IMR-90 (cell line): ENCODE measurements around the gene SLC1A5. TPM values are rescaled to one million over a fixed set of nuclear protein-coding genes. Genes with fewer than 3 reads are reported as not detected.

ENCODE experiments used
- ATAC-seq: fragments of 200-7000 bp; cut with Tn5 transposase; 2 replicates; pipeline ENCODE4 v1.9.1; 2020; ENCODE audit warnings: low read depth, mild to moderate bottlenecking, moderate library complexity
- BruUV-seq: library from RNA; stranded (reverse); fragments of 400-500 nt; replicated peaks from 2 replicates; lab custom pipeline; 2021; lab: Mats Ljungman, UMichigan
- CTCF ChIA-PET: fragments of 300-600 bp; formaldehyde crosslinking; extraction: SDS; loops from one replicate; lab custom pipeline; 2021; ENCODE audit warnings: antibody characterized with exemption; lab: Yijun Ruan, JAX
- POLR2A ChIA-PET: fragments of 300-600 bp; sonication (Branson Sonifier 250); formaldehyde crosslinking; loops from one replicate; lab custom pipeline; 2022; ENCODE audit warnings: antibody characterized with exemption; ENCODE audit not compliant: unreplicated experiment; lab: Charles Lee
- DNase-seq: peaks from one replicate; pipeline ENCODE4 v3.0.0; 2013
- H2AFZ ChIP-seq: replicated peaks from 2 replicates; pipeline ENCODE3; 2013; ENCODE audit warnings: low read length, mild to moderate bottlenecking; ENCODE audit not compliant: poor library complexity
- H2AK5ac ChIP-seq: 2 replicates; pipeline ENCODE4 v1.6.1; 2013; ENCODE audit warnings: low read depth, low read length, inconsistent platforms
- H2AK9ac ChIP-seq: replicated peaks from 2 replicates; pipeline ENCODE3; 2013; ENCODE audit warnings: mild to moderate bottlenecking, low read depth, low read length, moderate library complexity; ENCODE audit not compliant: poor library complexity
- H2BK120ac ChIP-seq: 2 replicates; pipeline ENCODE4 v1.6.1; 2013; ENCODE audit warnings: low read depth, low read length, inconsistent platforms
- H2BK15ac ChIP-seq: 3 replicates; pipeline ENCODE4 v1.6.1; 2013; ENCODE audit warnings: low read depth, low read length, inconsistent platforms
- H2BK20ac ChIP-seq: 2 replicates; pipeline ENCODE4 v1.6.1; 2013; ENCODE audit warnings: low read depth, mild to moderate bottlenecking, inconsistent platforms, low read length, moderate library complexity
- H2BK5ac ChIP-seq: 2 replicates; pipeline ENCODE4 v1.6.1; 2013; ENCODE audit warnings: mild to moderate bottlenecking, low read depth, low read length, inconsistent platforms; ENCODE audit not compliant: poor library complexity, severe bottlenecking
- H3K14ac ChIP-seq: replicated peaks from 2 replicates; pipeline ENCODE4 v1.6.1; 2013; ENCODE audit warnings: low read depth, low read length, inconsistent platforms
- H3K18ac ChIP-seq: 2 replicates; pipeline ENCODE4 v1.6.1; 2013; ENCODE audit warnings: low read depth, low read length, control low read depth
- H3K23ac ChIP-seq: 2 replicates; pipeline ENCODE4 v1.6.1; 2013; ENCODE audit warnings: low read depth, low read length, inconsistent platforms
- H3K27ac ChIP-seq: 2 replicates; pipeline ENCODE4 v1.5.1; 2013; ENCODE audit warnings: mild to moderate bottlenecking, control low read depth, low read length; ENCODE audit not compliant: insufficient read depth
- H3K27me3 ChIP-seq: 2 replicates; pipeline ENCODE4 v1.6.1; 2013; ENCODE audit warnings: low read length; ENCODE audit not compliant: control insufficient read depth, insufficient read depth
- H3K36me3 ChIP-seq: 2 replicates; pipeline ENCODE4 v1.6.1; 2013; ENCODE audit warnings: low read length, mixed read lengths; ENCODE audit not compliant: control insufficient read depth, insufficient read depth
- H3K4ac ChIP-seq: 2 replicates; pipeline ENCODE4 v1.6.1; 2013; ENCODE audit warnings: low read depth, low read length, inconsistent platforms
- H3K4me1 ChIP-seq: 2 replicates; pipeline ENCODE4 v1.6.1; 2013; ENCODE audit warnings: low read length, mixed read lengths; ENCODE audit not compliant: control insufficient read depth, insufficient read depth
- H3K4me2 ChIP-seq: 2 replicates; pipeline ENCODE4 v1.6.1; 2013; ENCODE audit warnings: low read depth, mild to moderate bottlenecking, control low read depth, low read length, moderate library complexity
- H3K4me3 ChIP-seq: 2 replicates; pipeline ENCODE4 v1.5.1; 2013; ENCODE audit warnings: low read depth, mild to moderate bottlenecking, control low read depth, low read length, moderate library complexity; ENCODE audit not compliant: insufficient read depth
- H3K56ac ChIP-seq: 2 replicates; pipeline ENCODE4 v1.6.1; 2013; ENCODE audit warnings: low read length, inconsistent platforms; ENCODE audit not compliant: insufficient read depth; ENCODE audit errors: extremely low read depth
- H3K79me1 ChIP-seq, 2 experiments: 2 replicates each; pipeline ENCODE4 v1.6.1; 2013; ENCODE audit warnings: low read length in 2 of 2, inconsistent platforms in 1 of 2, low read depth in 1 of 2
- H3K9ac ChIP-seq: 2 replicates; pipeline ENCODE4 v1.6.1; 2013; ENCODE audit warnings: low read depth, low read length, control low read depth
- H3K9me1 ChIP-seq: 2 replicates; pipeline ENCODE4 v1.6.1; 2013; ENCODE audit warnings: low read length, inconsistent platforms; ENCODE audit not compliant: insufficient read depth
- H3K9me3 ChIP-seq: 2 replicates; pipeline ENCODE4 v1.6.1; 2013; ENCODE audit warnings: low read length; ENCODE audit not compliant: control insufficient read depth, insufficient read depth
- H4K20me1 ChIP-seq: 2 replicates; pipeline ENCODE4 v1.6.1; 2013; ENCODE audit warnings: low read length, inconsistent platforms; ENCODE audit not compliant: insufficient read depth
- H4K5ac ChIP-seq: 2 replicates; pipeline ENCODE4 v1.6.1; 2013; ENCODE audit warnings: mild to moderate bottlenecking, low read depth, low read length, control low read depth
- H4K8ac ChIP-seq, 2 experiments: 2 replicates each; pipeline ENCODE4 v1.6.1; 2013; ENCODE audit warnings: low read depth in 2 of 2, low read length in 2 of 2, control low read depth in 1 of 2, inconsistent platforms in 1 of 2
- H4K91ac ChIP-seq: 2 replicates; pipeline ENCODE4 v1.6.1; 2013; ENCODE audit warnings: low read depth, low read length, inconsistent platforms; ENCODE audit not compliant: insufficient read depth
- BHLHE40 ChIP-seq: fragments of 150-350 bp; IDR thresholded peaks from 2 replicates; pipeline ENCODE4 v1.6.1; 2016; ENCODE audit warnings: mild to moderate bottlenecking, low read depth, low read length
- CEBPB ChIP-seq: IDR thresholded peaks from 2 replicates; pipeline ENCODE4 v1.6.1; 2012; ENCODE audit warnings: low read depth, low read length, improper control_type of control experiment
- CHD1 ChIP-seq: IDR thresholded peaks from 2 replicates; pipeline ENCODE4 v1.6.1; 2012; ENCODE audit warnings: low read depth, low read length, improper control_type of control experiment
- FOS ChIP-seq: fragments of 150-350 bp; IDR thresholded peaks from 2 replicates; pipeline ENCODE4 v1.6.1; 2016; ENCODE audit warnings: low read depth, low read length
- MAFK ChIP-seq: IDR thresholded peaks from 2 replicates; pipeline ENCODE4 v1.6.1; 2012; ENCODE audit warnings: low read depth, low read length, improper control_type of control experiment
- MAZ ChIP-seq: IDR thresholded peaks from 2 replicates; pipeline ENCODE4 v1.6.1; 2012; ENCODE audit warnings: low read depth, mild to moderate bottlenecking, low read length, improper control_type of control experiment, moderate library complexity, borderline replicate concordance
- MXI1 ChIP-seq: IDR thresholded peaks from 2 replicates; pipeline ENCODE4 v1.6.1; 2012; ENCODE audit warnings: low read depth, mild to moderate bottlenecking, low read length, moderate library complexity, borderline replicate concordance
- NFE2L2 ChIP-seq: fragments of 150-350 bp; IDR thresholded peaks from 2 replicates; pipeline ENCODE4 v1.6.1; 2016; ENCODE audit warnings: low read depth, mild to moderate bottlenecking, low read length
- POLR2A ChIP-seq: IDR thresholded peaks from 2 replicates; pipeline ENCODE4 v1.6.1; 2012; ENCODE audit warnings: mild to moderate bottlenecking, low read depth, low read length
- RAD21 ChIP-seq: IDR thresholded peaks from 2 replicates; pipeline ENCODE4 v1.6.1; 2012; ENCODE audit warnings: low read length, improper control_type of control experiment
- RCOR1 ChIP-seq: IDR thresholded peaks from 2 replicates; pipeline ENCODE4 v1.6.1; 2012; ENCODE audit warnings: mild to moderate bottlenecking, low read length, improper control_type of control experiment; ENCODE audit not compliant: insufficient replicate concordance
- RFX5 ChIP-seq: IDR thresholded peaks from 2 replicates; pipeline ENCODE4 v1.8.0; 2012; ENCODE audit warnings: low read depth, mild to moderate bottlenecking, low read length, moderate library complexity
- SMC3 ChIP-seq: fragments of 150-350 bp; IDR thresholded peaks from 2 replicates; pipeline ENCODE4 v1.6.1; 2016; ENCODE audit warnings: low read depth, mild to moderate bottlenecking, antibody characterized with exemption, low read length, moderate library complexity
- WGBS, 2 experiments: methylation state at CpG; one replicate each; pipeline versions ENCODE4 v1.1.5 to v1.1.7; 2013; ENCODE audit warnings: missing lambda C conversion rate in 2 of 2; ENCODE audit not compliant: insufficient read length in 1 of 2; ENCODE audit errors: extremely low coverage in 2 of 2; 5-methylcytosine and 5-hydroxymethylcytosine counted together
- dilution Hi-C: fragments of 300-500 bp; cut with HindIII; formaldehyde crosslinking; loops from one replicate; pipeline ENCODE4 v1.14.3; 2018; ENCODE audit warnings: low sequenced_read_pairs; ENCODE audit not compliant: unreplicated experiment
- in situ Hi-C: fragments of 300-500 bp; cut with MboI; formaldehyde crosslinking; loops from 3 replicates; pipeline ENCODE4 v1.14.3; 2019; ENCODE audit warnings: low sequenced_read_pairs, inconsistent platforms, mixed read lengths
- intact Hi-C: fragments of 100-400 bp; cut with micrococcal nuclease; formaldehyde crosslinking; loops from 2 replicates; pipeline ENCODE4 v1.10.0; 2022
- polyA plus RNA-seq, 3 experiments: library from polyadenylated mRNA; depleted of rRNA; stranded (reverse); fragments of >200 nt; gene quantifications; 2 replicates each; pipeline ENCODE4 v1.2.3, GENCODE V29; 2012; ENCODE audit warnings: low replicate concordance in 1 of 3
- total RNA-seq: library from RNA; depleted of rRNA; stranded (reverse); fragments of >200 nt; gene quantifications from 2 replicates; pipeline ENCODE4 v1.2.3, GENCODE V29; 2012
- TF ChIP-seq, protein P1 (sequence below): conservative IDR thresholded peaks from 2 replicates; pipeline ENCODE4 v1.5.1; 2012; ENCODE audit warnings: mild to moderate bottlenecking, low read depth, low read length, improper control_type of control experiment
- TF ChIP-seq, protein P2 (sequence below): fragments of 150-350 bp; IDR thresholded peaks from 2 replicates; pipeline ENCODE4 v1.6.1; 2017; ENCODE audit warnings: mild to moderate bottlenecking, antibody characterized with exemption, low read length, low read depth
- TF ChIP-seq, protein P3 (sequence below): fragments of 150-350 bp; IDR thresholded peaks from 2 replicates; pipeline ENCODE4 v1.6.1; 2016; ENCODE audit warnings: low read depth, mild to moderate bottlenecking, low read length, moderate library complexity, borderline replicate concordance

The SLC1A5 gene
- total and polyA plus RNA-seq, 2 of the 4 experiments (the other 2 are of a cell fraction) = 142 to 171 TPM

DNA sequence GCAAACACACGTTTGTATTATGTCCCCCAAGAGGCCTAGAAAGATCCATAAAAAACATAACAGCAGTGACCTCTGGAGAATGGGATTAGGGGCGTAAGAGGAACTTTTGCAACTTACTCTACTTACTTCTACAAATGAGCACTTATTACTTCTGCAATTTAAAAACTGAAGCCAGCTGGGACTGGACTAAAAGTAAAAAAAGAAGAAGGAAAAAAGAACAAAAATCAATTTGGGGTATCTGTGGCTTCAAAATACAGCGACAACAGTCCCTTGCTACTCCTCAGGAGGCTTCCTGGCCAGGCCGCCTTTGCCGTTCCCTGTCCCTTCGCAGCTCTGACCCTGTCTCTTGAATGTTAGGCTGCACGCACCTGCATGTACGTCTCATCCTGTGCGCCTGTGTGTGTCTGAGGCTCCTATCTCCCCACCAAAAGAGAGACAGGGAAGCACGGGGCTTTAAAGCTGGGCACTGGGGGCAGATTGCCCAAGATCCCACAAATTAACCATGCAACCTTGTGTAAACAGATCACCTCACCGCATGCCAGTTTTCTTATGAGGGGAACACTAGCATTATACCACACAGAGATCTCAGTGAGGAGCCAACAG lies 54.6 kb downstream of the SLC1A5 start:
- H4K5ac ChIP-seq = no peak overlapping the region
- H3K4me2 ChIP-seq = no peak overlapping the region
- H3K27me3 ChIP-seq = no peaks in the 10 kb centered on the region
- dilution Hi-C loops = no loop called here
- no peak overlapping the region for H3K27ac ChIP-seq
- H3K23ac ChIP-seq = no peak overlapping the region
- no peak overlapping the region for H3K56ac ChIP-seq
- H4K20me1 ChIP-seq = peaks cover 85% of the 10 kb centered on the region
- H3K4me3 ChIP-seq = no peak overlapping the region
- no peak overlapping the region for H2AK5ac ChIP-seq
- no peak overlapping the region for H4K91ac ChIP-seq
- no peak overlapping the region for H3K18ac ChIP-seq
- H3K9me1 ChIP-seq = peaks cover 29% of the 10 kb centered on the region
- no peak overlapping the region for H3K14ac ChIP-seq
- H3K9me3 ChIP-seq = no peaks in the 10 kb centered on the region
- H2AK9ac ChIP-seq = no peak overlapping the region
- BruUV-seq = TSS peak; percentile 42
- TF ChIP-seq NFE2L2 = no peak
- no peak for TF ChIP-seq FOS
- no peak for TF ChIP-seq POLR2A
- TF ChIP-seq MAZ = no peak
- TF ChIP-seq CHD1 = no peak
- TF ChIP-seq BHLHE40 = no peak
- TF ChIP-seq RFX5 = no peak
- no peak for TF ChIP-seq CEBPB
- TF ChIP-seq, protein P1, sequence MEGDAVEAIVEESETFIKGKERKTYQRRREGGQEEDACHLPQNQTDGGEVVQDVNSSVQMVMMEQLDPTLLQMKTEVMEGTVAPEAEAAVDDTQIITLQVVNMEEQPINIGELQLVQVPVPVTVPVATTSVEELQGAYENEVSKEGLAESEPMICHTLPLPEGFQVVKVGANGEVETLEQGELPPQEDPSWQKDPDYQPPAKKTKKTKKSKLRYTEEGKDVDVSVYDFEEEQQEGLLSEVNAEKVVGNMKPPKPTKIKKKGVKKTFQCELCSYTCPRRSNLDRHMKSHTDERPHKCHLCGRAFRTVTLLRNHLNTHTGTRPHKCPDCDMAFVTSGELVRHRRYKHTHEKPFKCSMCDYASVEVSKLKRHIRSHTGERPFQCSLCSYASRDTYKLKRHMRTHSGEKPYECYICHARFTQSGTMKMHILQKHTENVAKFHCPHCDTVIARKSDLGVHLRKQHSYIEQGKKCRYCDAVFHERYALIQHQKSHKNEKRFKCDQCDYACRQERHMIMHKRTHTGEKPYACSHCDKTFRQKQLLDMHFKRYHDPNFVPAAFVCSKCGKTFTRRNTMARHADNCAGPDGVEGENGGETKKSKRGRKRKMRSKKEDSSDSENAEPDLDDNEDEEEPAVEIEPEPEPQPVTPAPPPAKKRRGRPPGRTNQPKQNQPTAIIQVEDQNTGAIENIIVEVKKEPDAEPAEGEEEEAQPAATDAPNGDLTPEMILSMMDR = no peak
- no peak for TF ChIP-seq SMC3
- TF ChIP-seq, protein P2, sequence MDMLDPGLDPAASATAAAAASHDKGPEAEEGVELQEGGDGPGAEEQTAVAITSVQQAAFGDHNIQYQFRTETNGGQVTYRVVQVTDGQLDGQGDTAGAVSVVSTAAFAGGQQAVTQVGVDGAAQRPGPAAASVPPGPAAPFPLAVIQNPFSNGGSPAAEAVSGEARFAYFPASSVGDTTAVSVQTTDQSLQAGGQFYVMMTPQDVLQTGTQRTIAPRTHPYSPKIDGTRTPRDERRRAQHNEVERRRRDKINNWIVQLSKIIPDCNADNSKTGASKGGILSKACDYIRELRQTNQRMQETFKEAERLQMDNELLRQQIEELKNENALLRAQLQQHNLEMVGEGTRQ = no peak
- TF ChIP-seq MAFK = no peak
- TF ChIP-seq RAD21 = no peak
- TF ChIP-seq RCOR1 = no peak
- TF ChIP-seq, protein P3, sequence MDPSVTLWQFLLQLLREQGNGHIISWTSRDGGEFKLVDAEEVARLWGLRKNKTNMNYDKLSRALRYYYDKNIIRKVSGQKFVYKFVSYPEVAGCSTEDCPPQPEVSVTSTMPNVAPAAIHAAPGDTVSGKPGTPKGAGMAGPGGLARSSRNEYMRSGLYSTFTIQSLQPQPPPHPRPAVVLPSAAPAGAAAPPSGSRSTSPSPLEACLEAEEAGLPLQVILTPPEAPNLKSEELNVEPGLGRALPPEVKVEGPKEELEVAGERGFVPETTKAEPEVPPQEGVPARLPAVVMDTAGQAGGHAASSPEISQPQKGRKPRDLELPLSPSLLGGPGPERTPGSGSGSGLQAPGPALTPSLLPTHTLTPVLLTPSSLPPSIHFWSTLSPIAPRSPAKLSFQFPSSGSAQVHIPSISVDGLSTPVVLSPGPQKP = no peak
- TF ChIP-seq MXI1 = no peak
- WGBS, 2 experiments = no CpG with 5 or more reads among the region's 11 CpGs
- in situ Hi-C loops = no loop called here
- H2BK20ac ChIP-seq = no peak overlapping the region
- no peak overlapping the region for H2BK15ac ChIP-seq
- H3K79me1 ChIP-seq = peaks cover 46 to 86% of the 10 kb centered on the region in 2 experiments
- H2BK5ac ChIP-seq = no peak overlapping the region
- CTCF ChIA-PET = no interaction called here
- no peak overlapping the region for H3K4ac ChIP-seq
- H2AFZ ChIP-seq = no peak overlapping the region
- no peak for DNase-seq
- H3K4me1 ChIP-seq = peaks cover 27% of the 10 kb centered on the region
- H4K8ac ChIP-seq = no peak overlapping the region
- no peak overlapping the region for H2BK120ac ChIP-seq
- peaks cover 67% of the 10 kb centered on the region for H3K36me3 ChIP-seq
- intact Hi-C loops = no loop called here
- POLR2A ChIA-PET = interaction anchor here (0.6 kb wide), 1 partner anchor 45 kb away, joined by 3 read pairs; no protein-coding TSS in a partner anchor
- ATAC-seq = no peak
- H3K9ac ChIP-seq = no peak overlapping the region
